NCI-H2029 (cell line): ENCODE data around the gene ANXA6.
"Not testable (repeated sequence)": the region's sequence is repeated elsewhere in the genome, so short reads cannot be mapped to it uniquely, and the experiment has no call there.

Source experiments
- DNase-seq: peaks from one replicate; lab custom pipeline; 2025; lab: John Stamatoyannopoulos, UW

The ANXA6 gene

DNA sequence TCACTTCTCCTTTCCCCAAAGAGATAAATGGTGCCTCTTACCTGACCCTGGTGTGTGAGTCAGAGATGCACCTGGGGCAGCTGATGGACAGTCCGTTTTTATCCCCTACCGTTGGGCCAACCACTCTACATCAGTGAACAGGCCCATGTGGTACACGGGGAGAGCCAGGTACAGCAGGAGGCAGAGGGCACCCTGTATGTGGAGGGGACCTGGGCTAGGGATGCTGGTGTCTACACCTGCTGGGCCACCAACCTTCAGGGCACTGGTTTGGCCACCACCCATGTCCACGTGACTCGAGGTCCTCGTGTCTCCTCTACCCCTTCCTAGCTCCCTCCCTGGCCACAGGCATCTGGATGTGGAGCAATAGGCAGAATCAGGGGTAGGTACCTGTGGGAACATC is 22.7 kb upstream of the ANXA6 start:
- no peak for DNase-seq

DNA sequence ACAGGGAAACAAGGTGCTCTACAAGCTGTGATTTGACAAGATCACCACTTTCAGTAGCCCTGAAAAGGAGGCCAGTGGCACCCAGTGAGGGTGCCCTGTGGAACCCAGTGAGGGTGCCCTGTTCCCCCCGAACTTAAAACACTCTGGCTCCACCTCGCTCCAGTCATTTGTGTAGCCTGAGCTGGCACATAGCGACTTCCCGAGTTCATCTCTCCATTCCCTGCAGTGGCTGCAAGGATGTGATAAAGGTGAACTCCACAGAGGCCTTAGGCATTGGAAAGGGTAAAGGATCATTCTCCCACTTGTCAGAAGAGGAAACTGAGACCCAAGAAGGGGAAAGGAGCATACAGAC is 21.9 kb upstream of the ANXA6 start:
- no peak for DNase-seq

DNA sequence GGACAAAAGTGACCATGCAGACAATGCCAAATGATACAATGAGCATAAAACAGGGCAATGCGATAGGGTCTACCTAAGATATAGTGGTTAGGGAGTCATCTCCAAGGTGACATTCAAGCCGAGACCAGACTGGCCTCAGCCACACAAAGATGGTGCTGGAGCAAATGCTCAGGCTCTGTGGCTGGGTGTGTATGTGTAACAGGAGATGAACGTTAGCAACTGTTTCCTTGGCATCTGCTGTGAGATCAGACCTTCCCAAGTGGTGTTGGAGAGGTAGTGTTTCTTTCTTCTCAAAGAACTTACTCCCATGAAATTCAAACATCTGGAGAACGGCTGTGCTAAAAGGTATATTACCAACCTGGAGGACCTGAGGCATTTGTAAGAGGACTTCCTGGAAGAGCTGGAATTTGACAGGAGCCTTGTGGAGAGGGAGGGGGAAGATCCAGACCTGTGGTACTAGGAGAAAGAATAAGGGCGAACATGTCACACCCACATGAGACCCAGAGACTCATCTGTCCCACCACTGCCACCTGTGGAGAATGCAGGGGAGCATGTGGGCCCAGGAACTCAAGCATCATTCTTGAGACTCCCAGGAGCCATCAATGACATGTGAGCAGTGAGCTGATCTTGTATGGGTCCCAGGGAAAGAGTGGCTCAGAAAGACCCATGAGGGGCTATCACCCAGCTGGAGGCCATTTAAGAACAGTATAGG is 21.4 kb upstream of the ANXA6 start:
- DNase-seq, result no peak

GRCh38 chr5:151178372-151178771 is 20.8 kb upstream of the ANXA6 start:
- no peak for DNase-seq

- not testable (repeated sequence) for DNase-seq
Measured at GRCh38 chr5:151176268-151176667, 18.7 kb upstream of the ANXA6 start.

GRCh38 chr5:151174612-151175101 is 17.1 kb upstream of the ANXA6 start:
- DNase-seq, result no peak

DNA sequence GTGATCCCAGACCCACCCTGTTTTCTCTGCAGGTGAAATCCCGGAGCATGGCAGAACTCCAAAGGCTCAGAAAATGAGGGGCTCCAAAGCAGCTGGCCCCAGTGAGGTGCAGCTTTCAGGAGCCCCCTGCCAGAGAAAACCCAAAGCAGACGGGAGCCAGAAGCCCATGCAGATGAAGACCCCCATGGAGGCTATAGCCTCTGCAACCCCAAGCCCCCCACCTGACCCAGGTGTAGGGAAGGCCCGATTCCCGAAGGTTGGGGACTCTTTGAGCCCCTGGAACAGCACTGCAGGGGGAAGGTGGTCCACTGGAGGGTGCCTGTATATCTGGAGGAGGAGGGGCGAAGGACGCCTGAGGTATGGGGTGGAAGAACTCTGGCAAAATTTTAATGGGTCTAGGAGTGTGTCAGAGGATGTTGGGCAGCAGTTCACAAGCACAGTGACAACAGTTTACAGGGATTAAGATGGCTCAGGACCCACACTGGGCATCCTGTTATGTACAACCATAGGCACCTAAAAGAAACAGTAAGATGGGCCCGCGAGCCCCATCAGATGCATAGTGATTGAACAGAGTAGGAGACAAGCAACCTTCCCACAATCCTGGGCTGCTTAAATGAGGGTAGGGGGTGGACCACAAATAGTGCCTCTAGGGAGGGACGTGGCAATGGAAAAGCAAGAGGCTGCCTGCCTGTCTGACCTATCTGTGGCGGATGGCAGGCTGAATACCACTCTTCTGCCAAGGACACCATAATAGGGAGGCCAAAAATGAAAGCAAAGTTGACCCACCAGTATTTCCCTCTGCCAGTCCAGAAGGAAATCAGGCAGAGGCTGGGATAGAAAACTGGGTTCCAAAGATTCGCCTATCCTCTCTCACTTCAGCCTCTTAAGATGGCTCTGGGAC is 16.4 kb upstream of the ANXA6 start:
- no peak for DNase-seq

DNA sequence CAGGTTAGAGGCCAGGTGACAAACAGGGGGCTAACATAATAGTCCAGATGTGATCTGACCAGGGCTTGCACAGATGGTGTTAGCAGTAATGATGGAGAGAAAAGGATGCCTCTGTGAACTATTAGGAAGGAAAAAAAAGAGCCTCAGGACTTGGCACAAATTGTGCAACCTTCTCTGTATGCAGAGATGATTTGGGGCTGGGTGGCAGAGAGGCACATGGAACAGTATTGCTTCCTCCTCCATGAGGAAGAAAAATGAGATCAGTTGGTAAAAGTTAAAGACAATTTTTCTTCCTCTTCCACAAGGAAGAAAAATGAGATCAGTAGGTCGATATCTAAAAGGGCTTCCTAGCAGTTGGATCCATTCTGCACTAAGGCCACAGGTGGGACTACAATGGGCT is 13.9 kb upstream of the ANXA6 start:
- no peak for DNase-seq

GRCh38 chr5:151168602-151169344 is 11.2 kb upstream of the ANXA6 start:
- DNase-seq, result no peak

- no peak for DNase-seq
Measured at GRCh38 chr5:151167022-151167421, 9.4 kb upstream of the ANXA6 start.

- peak; percentile 74 for DNase-seq
Measured at GRCh38 chr5:151164687-151165392, 7.3 kb upstream of the ANXA6 start.

GRCh38 chr5:151162776-151163175 is 5.2 kb upstream of the ANXA6 start:
- DNase-seq, result no peak

DNA sequence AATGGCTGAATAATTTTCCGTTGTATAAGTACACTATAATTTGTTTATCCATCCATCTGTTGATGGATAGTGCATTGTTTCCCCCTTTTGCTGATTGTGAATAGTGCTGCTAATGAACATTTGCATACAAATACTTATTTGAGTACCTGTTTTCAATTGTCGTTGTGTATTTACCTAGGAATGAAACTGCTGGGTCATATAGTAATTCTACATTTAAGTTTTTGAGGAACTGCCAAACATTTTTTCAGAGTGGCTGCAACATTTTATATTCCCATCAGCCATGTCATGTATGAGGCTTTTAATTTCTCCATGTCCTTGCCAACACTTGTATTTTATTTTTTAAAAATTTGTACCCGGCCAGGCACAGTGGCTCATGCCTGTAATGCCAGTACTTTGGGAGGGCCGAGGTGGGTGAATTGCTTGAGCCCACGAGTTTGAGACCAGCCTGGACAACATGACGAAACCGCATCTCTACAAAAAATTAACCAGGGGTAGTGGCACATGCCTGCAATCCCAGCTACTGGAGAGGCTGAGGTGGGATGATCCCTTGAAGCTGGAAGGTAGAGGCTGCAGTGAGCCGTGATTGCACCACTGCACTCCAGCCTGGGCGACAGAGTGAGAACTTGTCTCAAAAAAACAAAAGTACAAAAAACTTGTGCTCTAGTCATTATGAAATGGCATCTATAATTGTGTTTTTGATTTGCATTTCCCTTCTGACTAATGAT is 2.2 kb upstream of the ANXA6 start:
- no peak for DNase-seq

GRCh38 chr5:151158287-151158661 is 695 bp upstream of the ANXA6 start:
- DNase-seq, result no peak

- no peak for DNase-seq
Measured at GRCh38 chr5:151156507-151157420, 815 bp downstream of the ANXA6 start.

GRCh38 chr5:151155775-151156506 is 1.6 kb downstream of the ANXA6 start:
- DNase-seq, result no peak

DNA sequence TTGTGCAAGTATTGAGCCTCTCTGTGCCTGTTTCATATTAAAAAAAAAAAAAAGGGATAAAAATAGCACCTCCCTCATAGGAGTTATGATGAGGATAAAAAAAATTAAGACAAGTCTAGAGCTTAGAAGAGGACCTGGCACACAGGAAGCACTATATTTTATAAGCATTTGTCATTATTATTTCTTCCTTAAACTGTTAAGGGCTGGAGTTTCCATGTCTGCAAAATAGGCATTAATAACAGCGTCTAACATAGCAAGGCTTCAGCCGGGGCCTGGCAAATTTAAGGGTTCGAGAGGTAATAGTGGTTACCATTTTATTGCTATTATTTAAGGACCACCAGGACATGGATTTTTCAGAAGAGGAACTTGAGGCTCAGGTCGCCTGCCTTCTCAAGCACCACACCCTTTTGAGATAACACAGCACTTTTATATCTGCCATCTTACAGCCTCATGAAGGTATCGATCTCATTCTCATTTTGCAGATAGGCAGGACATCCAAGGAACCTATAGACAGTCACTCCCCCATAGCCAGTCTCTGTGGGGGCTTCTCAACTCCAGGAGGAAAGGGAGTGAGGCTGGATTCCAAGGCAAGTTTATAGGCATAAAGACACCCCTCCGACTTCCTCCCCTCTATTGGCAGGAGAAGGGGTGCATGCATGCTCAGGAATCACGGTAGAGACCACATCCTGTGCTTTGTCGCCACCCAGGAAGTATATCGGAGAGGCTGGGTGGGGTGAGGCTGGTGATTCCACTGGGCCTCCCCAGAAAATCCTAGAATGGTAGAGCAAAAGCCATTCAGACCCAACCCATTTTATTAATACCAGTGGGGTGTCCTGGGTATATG is 2.4 kb downstream of the ANXA6 start:
- DNase-seq, result no peak

DNA sequence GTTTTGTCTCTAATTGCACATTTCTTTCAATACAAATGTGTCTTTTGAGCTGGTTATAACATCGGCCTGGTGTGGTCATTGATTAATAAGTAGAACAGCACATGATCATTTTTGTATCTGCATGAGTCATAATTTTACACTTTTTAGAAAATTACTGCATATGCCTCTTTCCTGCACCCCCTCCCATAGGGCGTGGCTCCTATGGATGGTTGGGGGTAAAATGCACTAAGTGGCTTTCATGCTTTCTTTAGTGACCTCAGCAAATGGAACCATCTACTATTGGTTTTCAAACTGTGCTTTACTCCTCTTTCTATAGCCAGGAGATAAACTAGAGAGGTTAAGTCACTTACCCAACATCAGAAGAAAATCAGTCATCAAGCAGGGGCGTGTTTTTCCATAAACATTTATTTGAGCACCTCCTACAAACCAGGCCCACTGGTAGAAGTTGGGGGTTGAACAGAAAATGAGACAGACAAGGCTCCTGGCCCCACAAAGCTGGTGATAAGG is 3.8 kb downstream of the ANXA6 start:
- DNase-seq, result no peak
